Inflammatory macrophage (primary cell): ENCODE data around the gene FAM20A.

Source experiments
- DNase-seq, 2 donors: peaks; one replicate each; pipeline ENCODE4 v3.0.0-alpha.2; 2020 to 2022

FAM20A gene

DNA sequence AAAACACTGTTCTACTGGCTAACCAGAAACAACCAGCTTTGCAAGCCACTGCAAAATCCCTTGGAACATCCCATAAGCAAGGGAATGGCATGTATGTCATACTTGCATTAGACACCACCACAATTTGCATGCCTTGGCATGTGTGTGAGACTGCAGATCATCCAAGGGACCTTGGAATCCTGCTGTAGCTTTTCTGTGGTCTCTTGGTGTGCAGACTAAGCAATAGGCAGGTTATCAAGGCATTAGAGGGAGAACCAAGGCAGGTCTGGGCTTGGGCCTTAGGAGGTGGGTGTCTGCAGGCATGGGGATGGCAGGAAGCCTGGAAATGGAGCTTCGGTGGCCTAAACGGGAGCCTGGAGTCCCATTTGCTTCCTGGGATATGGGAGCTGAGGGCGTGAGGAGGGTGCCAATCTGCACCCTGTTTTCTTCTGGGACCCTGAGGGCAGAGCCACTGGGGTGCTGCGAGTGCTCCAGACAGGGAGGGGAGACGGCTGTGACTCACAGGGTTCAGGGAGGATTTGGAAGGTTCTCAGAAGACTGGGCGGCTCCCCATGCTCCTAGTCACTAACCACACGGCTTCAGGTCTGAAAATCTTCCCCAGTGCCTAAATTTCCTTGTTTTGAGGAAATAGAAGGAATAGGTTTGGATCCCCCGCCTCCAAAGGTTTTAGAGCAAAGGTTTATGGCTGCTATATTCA, 36.6 kb downstream of the FAM20A start:
- DNase-seq = no peak

DNA sequence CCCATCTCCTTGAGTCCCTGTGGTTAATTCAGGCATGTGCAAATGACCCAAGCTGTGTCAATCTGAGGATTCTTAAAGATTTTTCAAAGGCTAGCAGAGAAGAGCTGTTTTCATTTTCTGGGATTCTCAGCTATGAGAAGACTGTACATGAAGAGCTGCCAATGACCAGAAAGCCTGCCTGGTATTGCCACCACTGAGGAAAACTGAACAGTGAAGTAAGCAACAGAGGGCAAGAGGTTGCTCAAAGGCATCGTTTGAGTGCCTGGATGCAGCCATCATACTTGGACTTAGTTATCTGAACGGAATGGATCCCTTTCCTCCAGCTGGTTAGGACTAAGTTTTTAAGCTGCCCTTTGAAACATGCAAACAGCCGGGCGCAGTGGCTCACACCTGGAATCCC, 38.4 kb downstream of the FAM20A start:
- DNase-seq = no peak

DNA sequence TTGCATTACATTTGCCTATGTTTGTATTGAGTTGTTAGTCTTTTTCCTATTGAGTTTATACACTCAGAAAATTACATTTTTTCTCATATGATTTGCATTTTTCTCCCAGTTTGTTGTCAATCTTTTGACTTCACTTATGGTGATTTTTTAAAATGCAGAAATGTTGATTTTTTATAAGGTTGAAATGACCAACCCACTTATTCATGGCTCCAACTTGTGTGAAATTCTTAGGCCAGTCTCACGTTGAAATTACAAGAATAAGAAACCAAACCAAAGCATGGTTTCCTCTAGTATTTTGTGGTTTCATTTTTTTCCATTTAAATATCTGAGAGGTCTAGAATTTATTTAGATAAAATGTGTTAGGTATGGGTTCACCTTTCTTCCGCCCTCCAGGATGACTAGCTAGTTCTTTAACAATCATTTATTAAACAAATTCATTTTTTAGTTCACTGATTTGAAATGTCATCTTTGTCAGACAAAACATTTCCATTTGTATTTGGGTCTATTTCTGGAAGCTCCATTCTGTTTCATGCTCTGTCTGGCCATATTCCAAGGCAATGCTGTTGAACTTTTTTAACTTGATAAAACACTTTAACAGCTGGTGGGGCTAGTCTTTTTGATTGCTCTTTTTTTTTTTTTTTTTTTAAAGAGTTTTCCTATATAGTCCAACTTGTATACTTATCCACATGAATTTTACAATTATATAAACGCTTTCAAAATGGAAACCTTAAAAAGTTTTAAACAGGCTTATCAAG, 40.0 kb downstream of the FAM20A start:
- no peak for DNase-seq

DNA sequence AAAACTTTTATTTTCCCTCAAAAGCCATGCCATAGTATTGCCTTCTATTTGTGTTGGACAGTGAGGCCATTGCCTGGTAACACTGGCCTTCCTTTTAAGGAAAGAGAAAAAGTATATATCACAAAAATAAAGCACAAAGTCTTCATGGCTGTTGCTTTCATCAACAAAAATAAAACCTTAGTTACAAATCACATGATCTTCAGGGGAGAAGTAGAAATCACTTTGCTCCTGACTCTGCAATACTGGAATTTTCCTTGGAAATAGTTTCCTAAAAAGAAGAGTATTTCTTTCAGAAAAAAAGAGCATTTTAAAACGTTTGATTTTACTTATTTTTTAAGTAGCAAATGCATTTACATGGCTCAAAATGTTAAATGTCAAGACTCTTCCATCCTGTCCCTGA, 41.9 kb downstream of the FAM20A start:
- DNase-seq = peak in 1 of 2 donors; percentile 9

DNA sequence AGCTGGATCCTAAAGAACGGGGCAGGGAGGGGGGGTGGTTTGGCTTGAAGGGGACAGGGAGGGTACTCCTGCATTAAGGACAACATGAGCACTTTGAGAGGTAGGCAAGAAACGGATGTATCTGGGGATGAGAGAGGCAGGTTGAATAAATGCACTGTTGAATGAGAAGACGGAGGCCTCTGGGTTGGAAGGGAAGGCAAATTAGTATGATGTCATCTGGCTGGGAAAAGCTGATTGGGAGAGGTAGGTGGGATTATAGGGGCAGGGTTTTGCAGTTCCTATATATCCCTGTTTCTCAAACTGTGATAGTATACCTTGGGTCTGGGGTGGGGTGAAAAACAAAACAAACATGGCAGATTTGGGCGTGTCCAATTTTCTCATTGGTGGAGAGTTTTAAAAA, 44.6 kb downstream of the FAM20A start:
- DNase-seq = no peak

DNA sequence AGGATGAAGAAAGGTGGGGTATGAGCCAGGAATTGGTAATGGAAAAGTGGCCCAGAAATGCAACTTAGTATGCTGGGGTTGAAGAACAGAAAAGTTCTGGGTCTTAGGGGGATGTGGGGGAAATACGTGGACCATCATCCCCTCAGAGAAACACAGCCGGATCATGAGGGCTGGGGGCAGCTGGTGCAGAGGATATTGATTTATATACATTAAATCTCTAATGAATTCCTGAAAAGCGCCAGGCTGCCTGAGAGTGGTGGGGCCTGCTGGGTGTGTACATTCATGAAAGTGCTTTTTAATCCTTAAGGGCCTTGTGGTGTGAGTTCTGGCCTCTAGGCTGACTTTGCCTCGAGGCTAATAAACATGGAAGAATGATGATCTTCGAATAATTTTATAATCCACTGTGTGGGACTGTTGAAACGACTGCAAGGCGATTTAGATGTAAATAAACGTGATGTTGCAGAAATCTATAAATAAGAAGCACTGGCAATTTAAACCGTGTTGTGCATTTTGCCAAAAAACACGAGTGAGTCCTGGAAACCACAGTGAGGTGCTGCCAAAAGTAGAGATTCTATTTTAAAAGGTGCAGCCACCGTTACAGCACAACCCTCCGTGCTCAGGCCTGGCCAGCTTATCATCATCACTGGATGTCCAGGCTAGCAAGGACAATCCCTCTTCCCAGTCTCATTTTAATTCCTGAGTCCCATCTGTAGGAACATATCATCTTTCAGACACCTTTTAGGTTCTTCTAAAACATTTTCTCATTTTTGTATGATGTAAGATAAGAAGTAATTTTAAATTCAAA, 56.9 kb downstream of the FAM20A start:
- DNase-seq = no peak

DNA sequence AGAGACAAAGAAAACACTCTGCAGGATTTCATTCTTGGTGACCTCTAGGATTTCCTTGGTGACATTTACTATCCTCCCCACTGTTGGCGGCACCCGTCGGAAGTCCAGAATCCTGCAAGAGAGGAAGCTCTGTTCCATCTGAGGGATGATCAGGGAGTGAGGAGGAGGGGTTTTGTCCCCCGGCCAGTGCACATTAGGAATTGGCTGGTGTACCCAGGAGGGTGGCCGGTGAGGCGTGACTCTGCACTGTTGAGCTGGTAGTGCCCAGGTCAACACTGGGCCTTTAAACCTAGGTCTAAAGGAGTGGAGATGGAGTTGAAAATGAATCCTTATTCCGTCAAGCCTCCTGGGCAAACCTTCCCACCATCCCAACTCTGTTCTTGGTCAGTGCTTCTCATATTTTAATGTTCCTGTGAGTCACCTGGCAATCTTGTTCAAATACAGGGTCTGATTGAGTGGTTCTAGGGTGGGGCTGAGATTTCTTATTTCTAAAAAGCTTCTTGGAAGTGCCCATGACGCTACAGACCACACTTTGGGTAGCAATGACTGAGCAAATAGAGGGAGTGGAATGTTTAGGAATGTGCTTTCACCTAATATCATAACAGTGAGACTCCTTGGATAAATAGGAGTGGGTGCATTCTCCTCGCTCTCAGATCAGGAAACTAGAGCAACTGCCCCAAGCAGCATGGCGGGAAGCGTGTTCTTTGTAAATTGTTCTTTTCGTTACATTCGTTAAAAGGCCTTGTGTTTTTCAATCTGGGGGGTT, 58.3 kb downstream of the FAM20A start:
- DNase-seq = no peak

DNA sequence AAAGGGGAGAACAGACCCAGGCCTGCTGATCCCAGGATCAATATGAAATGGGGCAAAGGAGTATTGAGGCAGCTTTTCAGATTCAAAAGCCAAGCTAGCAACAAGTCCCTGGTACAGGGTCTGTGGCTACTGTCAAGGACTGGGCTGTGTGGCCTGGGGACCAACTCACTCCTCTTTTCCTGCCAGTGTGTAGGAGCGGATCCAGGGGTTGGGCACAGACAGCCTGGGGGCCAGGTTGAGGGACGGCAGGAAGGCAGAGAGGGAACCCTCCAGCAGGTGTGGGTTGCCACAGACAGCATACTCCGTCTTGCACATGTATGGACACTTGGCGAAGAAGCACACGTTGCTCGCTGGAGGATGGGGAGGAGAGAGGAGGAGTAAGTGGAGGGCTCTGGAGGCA, 59.4 kb downstream of the FAM20A start:
- DNase-seq = no peak

DNA sequence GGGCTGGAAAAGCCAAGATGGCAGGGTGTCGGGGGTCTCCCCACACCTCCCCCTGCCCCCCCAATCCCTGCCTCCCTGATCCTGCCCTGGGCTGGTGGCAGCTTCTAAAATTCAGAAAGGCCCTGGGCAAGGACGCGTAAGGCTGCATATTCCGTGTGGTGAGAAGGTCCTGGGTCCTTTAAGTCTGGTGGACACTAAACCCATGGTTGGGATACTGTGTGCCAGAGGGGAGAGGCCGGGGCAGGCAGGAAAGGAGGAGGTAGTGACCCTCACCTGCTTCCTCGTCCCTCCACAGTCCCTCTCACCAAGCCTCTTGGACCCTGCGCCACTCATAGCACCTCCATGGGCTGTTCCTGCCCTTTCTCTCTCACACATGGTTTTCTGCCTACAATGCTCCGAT, 60.2 kb downstream of the FAM20A start:
- DNase-seq = no peak

DNA sequence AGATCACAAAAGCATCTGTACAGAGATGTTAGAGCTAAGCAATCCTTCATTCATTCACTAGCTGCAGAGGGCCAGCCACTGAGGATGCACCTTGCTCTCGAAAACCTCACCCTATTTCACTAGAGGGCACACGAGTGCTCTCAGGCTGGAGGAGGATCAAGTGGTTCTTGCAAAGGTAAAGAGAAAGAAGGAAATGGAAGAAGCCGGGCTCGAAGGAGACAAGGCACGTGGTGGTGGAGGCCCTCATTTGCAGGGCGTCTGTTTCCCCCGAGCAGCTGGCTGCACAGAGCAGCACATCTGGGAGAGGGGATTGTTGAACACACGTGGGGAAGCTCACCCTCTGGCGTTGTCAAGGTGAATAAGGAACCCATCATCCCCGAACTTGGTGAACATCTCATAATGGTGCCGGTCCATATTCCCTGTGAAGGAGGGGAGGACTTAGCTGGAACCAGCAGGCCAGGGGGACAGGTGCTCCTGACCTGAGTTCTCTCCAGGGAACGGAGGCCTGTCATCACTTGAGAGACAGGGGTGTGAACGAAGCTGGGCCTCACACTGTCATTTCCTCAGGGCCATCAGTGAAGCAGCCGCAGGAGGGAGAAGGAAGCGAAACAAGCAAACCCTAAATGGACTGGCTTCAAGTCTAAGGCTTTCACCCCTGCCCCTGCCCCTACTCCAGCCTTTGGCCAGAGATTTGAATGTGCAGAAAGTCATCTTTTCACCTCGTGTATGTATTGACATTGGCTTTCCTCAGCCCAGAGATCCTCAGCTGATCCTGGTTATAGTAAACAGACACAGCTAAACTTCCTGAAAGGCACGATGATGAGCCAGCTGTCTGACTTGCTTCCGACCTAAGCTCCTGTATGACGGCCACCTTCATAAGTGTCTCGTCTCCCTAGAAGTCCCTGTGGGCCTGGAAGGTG, 61.4 kb downstream of the FAM20A start:
- DNase-seq = peak; percentile 28 to 29

DNA sequence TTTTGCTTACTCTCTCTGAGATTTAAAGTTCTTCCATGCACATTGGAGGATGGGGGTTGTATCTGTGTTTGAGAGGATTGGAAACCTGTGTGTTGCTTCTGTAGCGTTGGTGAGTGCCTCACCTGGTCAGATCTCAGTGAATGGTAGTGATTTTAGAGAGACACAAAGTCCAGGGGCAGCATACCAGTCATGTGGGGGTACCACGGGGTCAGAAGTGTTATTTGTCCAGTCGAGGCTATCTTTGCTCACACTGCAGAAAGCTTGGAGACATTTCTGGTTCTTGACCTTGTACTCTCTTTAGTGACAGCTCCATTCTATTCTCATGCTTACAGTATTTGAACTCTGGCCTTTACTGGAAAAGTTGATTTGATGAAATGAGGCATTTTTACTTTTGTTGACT, 65.2 kb downstream of the FAM20A start:
- DNase-seq = no peak

DNA sequence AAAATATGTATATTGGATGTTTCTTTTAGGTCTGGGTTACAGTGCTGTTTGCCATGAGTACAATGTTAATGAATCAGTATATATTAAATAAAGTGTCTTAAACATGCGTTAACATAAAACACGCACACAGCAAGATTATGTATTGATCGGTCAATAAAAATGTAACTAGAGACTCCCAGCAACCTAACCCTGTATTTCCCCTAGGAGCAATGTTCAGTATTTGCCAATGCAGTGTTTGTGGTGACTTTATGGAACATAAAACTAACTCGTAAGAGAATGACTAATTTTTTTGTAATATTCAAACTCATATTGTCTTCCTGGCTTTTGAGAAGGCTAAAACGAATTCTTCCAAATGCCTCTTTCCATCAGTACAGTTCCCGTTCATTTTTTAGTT, 66.5 kb downstream of the FAM20A start:
- DNase-seq = no peak

DNA sequence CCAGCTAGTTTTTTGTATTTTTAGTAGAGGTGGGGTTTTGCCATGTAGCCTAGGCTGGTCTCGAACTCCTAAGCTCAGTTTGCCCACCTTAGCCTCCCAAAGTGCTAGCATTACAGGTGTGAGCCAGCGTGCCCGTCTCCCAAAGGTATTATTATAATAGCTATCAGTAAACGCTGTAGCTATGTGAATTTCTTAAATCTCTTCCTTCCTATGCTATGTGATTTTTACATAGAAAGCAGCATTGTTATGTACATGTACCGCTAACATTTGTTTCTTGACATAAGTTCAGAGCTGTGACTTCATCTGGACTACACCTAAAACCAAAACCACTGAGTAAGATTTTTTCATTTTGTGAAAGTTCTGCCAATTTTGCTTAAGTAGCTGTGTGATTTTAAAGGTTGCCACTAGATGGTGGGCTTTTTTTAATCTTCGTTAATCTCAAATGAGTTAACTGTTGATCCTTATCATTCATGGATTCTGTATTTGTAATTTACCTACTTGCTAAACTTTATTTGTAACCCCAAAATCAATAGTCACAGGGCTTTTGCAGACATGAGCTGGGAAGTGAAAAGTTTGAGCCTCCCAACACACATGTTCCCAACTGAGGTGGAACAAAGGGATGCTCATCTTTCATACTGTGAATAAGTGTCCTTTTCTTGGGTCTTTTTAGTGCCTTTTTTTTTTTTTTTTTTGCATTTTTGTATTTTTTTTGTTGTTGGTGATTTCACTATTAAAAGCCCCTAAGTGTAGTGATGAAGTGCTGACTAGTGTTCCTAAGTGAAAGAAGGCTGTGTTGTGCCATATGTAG, 67.1 kb downstream of the FAM20A start:
- peak; percentile 29 to 36 for DNase-seq

DNA sequence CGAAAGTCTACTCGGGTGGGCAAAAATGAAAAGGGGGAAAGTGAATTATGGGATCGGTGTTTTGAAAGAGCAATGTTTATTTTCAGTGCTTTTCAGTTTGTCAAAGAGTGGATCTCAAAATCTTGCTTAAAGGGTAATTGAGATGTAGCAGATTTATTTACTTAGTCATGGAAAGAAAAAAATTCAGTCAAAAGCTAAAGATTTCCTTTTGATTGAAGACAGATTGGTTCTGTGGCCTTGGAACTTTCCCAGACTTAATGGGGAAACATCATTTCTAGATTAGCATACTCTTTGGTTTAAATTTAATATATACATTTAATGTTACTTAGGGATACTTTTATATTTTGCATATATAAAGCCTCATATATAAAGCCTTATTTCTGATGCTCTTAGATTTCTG, 68.3 kb downstream of the FAM20A start:
- no peak for DNase-seq

DNA sequence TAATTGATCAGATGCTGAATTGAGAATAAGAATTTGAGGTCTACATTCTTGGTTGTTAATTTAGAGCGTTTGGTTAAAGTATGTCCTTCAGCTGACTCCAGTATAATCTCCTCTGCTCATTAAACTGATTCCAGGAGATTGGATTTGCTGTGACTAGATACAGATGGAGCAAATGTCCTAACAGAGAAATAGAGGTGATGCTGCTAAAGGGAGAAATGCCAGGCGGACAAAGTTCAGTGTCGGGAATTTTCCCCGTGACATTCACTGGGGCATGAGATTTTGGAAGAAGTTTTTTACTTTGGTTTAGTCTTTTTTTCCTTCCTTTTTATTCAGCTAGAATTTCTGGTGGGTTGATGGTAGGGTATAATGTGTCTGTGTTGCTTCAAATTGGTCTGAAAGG, 69.9 kb downstream of the FAM20A start:
- no peak for DNase-seq

DNA sequence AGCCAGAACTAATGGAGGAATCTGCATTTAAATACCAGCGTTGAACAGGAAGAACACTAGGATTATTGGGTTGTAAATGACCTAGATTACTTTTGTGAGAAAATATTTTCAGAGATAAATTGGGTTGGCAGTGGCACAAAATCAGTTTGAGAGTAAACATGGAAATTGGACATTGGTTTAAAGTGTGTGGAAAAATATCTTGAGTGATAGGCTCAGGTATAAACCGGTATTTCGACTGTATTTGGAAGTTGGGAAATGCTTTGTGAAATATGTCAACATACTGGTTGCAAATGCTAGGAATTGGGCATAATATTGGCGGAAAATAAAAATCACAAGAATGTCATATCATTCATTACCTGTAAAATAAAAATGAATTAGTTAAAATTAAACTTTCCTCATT, 73.9 kb downstream of the FAM20A start:
- no peak for DNase-seq

DNA sequence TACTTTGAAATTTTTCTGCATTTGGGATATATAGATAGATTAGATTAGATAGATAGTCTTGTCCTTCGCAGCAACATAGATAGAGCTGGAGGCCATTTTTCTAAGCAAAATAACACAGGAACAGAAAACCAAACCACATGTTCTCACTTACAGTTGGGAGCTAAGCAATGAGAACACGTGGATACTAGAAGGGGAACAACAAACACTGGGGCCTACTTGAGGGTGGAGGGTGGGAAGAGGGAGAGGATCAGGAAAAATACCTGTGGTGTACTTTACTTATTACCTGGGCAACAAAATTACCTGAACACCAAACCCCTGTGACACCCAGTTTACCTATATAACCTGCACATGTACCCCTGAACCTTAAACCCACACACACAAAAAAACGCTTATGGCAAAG, 74.6 kb downstream of the FAM20A start:
- DNase-seq = no peak

DNA sequence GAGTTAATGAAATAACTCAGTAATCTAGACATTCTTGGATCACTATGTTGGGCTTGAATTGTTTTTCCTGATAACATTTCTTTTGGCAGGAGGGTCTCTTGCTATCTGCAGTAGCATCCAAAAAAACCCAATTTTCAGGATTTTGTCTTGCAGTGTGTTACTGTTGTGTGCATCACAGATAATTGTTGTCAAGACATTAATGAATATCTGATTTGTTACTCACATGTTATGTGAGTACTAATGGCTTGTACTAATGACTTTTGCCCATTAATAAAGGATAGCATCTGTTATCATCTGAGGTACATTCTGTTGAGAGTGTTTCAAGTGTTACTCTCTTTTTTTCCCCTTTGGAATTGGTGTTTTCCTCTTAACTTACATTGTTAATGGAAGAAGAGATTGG, 78.9 kb downstream of the FAM20A start:
- DNase-seq = no peak

DNA sequence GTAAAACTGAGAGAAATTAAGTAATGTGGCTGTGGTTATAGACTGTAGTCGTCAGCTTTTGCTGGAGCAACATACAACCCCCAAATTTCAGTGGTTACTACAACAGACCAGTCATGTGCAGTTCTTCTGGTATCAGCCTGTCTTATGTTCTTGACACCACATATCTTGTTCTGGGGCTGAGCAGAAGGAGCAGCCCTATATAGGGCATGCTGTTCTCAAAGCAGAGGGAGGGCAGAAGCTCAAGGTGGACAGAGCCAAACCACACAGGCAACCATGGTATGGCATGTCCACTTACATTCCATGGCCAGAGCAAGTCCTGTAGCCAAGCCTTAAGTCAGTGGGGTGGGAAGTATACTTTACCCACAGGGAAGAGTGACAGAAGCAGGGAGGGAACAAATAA, 81.3 kb downstream of the FAM20A start:
- DNase-seq = no peak

DNA sequence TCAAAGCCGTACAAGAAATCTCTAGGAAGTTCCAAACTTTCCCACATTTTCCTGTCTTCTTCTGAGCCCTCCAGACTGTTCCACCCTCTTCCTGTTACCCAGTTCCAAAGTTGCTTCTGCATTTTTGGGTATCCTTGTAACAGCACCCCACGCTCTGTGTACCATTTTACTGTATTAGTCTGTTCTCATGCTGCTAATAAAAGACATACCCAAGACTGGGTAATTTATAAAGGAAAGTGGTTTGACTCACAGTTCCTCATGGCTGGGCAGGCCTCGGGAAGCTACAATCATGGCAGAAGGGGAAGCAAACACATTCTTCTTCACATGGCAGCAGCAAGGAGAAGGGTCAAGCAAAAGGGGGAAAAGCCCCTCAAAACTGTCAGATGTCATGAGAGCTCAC, 82.1 kb downstream of the FAM20A start:
- peak; percentile 56 to 63 for DNase-seq
